ENCODE data around the gene GPR107. TPM values are rescaled to one million over a fixed set of nuclear protein-coding genes. Genes with fewer than 3 reads are reported as not detected.

Gene GPR107
- total RNA-seq, 1 donor = 19.8 TPM

DNA sequence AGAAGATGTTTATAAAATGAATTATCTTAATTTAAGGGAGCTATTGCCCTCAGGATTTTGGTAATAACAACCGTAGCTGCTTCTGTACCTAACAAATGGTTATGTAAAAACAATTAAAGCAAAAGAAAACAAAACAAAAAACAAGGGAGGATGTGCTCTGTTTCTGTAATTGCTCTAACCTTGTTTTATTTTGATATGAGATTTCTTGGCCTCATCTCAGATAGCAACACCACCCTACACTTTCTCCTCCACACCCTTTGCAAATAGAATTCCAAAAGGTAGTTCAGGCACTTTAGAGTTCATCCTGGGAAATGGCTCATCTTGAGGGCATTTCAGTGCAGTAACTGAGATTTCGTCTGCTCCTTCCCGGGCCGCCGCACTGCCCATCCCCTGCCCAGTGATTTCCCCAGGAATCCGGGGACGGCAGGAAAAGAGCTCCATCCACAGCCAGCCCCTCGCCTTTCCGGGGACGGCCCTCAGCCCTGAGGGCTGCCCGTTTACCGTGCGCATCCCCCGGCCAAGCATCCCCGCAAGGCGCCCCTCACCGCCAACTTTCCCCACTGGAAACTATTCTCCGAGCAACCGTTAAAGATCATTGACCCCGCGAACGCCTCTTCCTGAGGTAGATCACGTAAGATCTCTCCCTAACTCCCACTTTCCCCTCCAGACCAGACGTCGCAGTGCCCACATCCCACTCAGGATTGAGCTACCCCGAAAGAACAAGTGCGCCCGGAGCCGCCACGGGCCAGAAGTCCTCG lies 11.9 kb upstream of the GPR107 start:
- peak overlapping the region; percentile 89 for H3K4me3 ChIP-seq (ENCODE audit: low read length)
- H3K4me1 ChIP-seq (ENCODE audit: insufficient read depth, low read length) = peaks cover 72% of the 10 kb centered on the region

GRCh38 chr9:130042406-130042884 lies 11.3 kb upstream of the GPR107 start:
- H3K27me3 ChIP-seq (ENCODE audit: insufficient read depth, low read length) = no peaks in the 10 kb centered on the region
- no peaks in the 10 kb centered on the region for H3K9me3 ChIP-seq (ENCODE audit: low read depth, low read length)
- peak overlapping the region; percentile 89 for H3K4me3 ChIP-seq (ENCODE audit: low read length)
- peaks cover 68% of the 10 kb centered on the region for H3K4me1 ChIP-seq (ENCODE audit: insufficient read depth, low read length)

More for the DNA sequence above, 11.9 kb upstream of the GPR107 start:
- Histone ChIP-seq H3K9me3 (ENCODE audit: low read depth, low read length) (no peaks in the 10 kb centered on the region), H3K27me3 (ENCODE audit: insufficient read depth, low read length) (no peaks in the 10 kb centered on the region)

- Histone ChIP-seq H3K9me3 (ENCODE audit: low read depth, low read length) (no peaks in the 10 kb centered on the region), H3K27me3 (ENCODE audit: insufficient read depth, low read length) (no peaks in the 10 kb centered on the region), H3K4me1 (ENCODE audit: insufficient read depth, low read length) (peaks cover 63% of the 10 kb centered on the region), H3K4me3 (ENCODE audit: low read length) (peak within 1 kb of the TSS; percentile 89)
These were observed 10.6 kb upstream of the GPR107 start, which contains the start of gene FNBP1 for GRCh38 chr9:130042885-130043653. Gene FNBP1, minus strand, starts transcription at chr9:130043189. Its CDS starts 214 bp downstream, at chr9:130042975.

GRCh38 chr9:130043654-130044623 lies 9.8 kb upstream of the GPR107 start:
- peak overlapping the region; percentile 89 for H3K4me3 ChIP-seq (ENCODE audit: low read length)
- H3K27me3 ChIP-seq (ENCODE audit: insufficient read depth, low read length) = no peaks in the 10 kb centered on the region
- peaks cover 56% of the 10 kb centered on the region for H3K4me1 ChIP-seq (ENCODE audit: insufficient read depth, low read length)
- no peaks in the 10 kb centered on the region for H3K9me3 ChIP-seq (ENCODE audit: low read depth, low read length)

GRCh38 chr9:130045725-130046450 lies 7.8 kb upstream of the GPR107 start:
- Histone ChIP-seq H3K27me3 (ENCODE audit: insufficient read depth, low read length) (no peaks in the 10 kb centered on the region), H3K4me3 (ENCODE audit: low read length) (no peak overlapping the region), H3K4me1 (ENCODE audit: insufficient read depth, low read length) (peaks cover 40% of the 10 kb centered on the region), H3K9me3 (ENCODE audit: low read depth, low read length) (no peaks in the 10 kb centered on the region)

GRCh38 chr9:130049431-130050210 lies 4.1 kb upstream of the GPR107 start:
- peaks cover 51% of the 10 kb centered on the region for H3K4me1 ChIP-seq (ENCODE audit: insufficient read depth, low read length)
- no peaks in the 10 kb centered on the region for H3K9me3 ChIP-seq (ENCODE audit: low read depth, low read length)
- H3K27me3 ChIP-seq (ENCODE audit: insufficient read depth, low read length) = no peaks in the 10 kb centered on the region
- H3K4me3 ChIP-seq (ENCODE audit: low read length) = no peak overlapping the region

GRCh38 chr9:130050462-130050861 lies 3.2 kb upstream of the GPR107 start:
- no peaks in the 10 kb centered on the region for H3K27me3 ChIP-seq (ENCODE audit: insufficient read depth, low read length)
- no peak overlapping the region for H3K4me3 ChIP-seq (ENCODE audit: low read length)
- peaks cover 51% of the 10 kb centered on the region for H3K4me1 ChIP-seq (ENCODE audit: insufficient read depth, low read length)
- H3K9me3 ChIP-seq (ENCODE audit: low read depth, low read length) = no peaks in the 10 kb centered on the region

- H3K4me1 ChIP-seq (ENCODE audit: insufficient read depth, low read length) = peaks cover 41% of the 10 kb centered on the region
- no peak overlapping the region for H3K4me3 ChIP-seq (ENCODE audit: low read length)
- no peaks in the 10 kb centered on the region for H3K9me3 ChIP-seq (ENCODE audit: low read depth, low read length)
- H3K27me3 ChIP-seq (ENCODE audit: insufficient read depth, low read length) = no peaks in the 10 kb centered on the region
These were observed 1.9 kb upstream of the GPR107 start for GRCh38 chr9:130051855-130052254.

- Histone ChIP-seq H3K4me1 (ENCODE audit: insufficient read depth, low read length) (peaks cover 41% of the 10 kb centered on the region), H3K27me3 (ENCODE audit: insufficient read depth, low read length) (no peaks in the 10 kb centered on the region), H3K9me3 (ENCODE audit: low read depth, low read length) (no peaks in the 10 kb centered on the region), H3K4me3 (ENCODE audit: low read length) (peak overlapping the region; percentile 98)
These were observed 600 bp upstream of the GPR107 start for GRCh38 chr9:130053109-130053503.

GRCh38 chr9:130054325-130054786 lies 650 bp downstream of the GPR107 start:
- peaks cover 44% of the 10 kb centered on the region for H3K4me1 ChIP-seq (ENCODE audit: insufficient read depth, low read length)
- no peaks in the 10 kb centered on the region for H3K9me3 ChIP-seq (ENCODE audit: low read depth, low read length)
- H3K4me3 ChIP-seq (ENCODE audit: low read length) = peak overlapping the region; percentile 98
- no peaks in the 10 kb centered on the region for H3K27me3 ChIP-seq (ENCODE audit: insufficient read depth, low read length)

GRCh38 chr9:130054820-130055219 lies 1.1 kb downstream of the GPR107 start:
- H3K27me3 ChIP-seq (ENCODE audit: insufficient read depth, low read length) = no peaks in the 10 kb centered on the region
- no peaks in the 10 kb centered on the region for H3K9me3 ChIP-seq (ENCODE audit: low read depth, low read length)
- H3K4me3 ChIP-seq (ENCODE audit: low read length) = peak overlapping the region; percentile 98
- H3K4me1 ChIP-seq (ENCODE audit: insufficient read depth, low read length) = peaks cover 44% of the 10 kb centered on the region

GRCh38 chr9:130058154-130058553 lies 4.4 kb downstream of the GPR107 start:
- no peaks in the 10 kb centered on the region for H3K9me3 ChIP-seq (ENCODE audit: low read depth, low read length)
- peaks cover 45% of the 10 kb centered on the region for H3K4me1 ChIP-seq (ENCODE audit: insufficient read depth, low read length)
- no peak overlapping the region for H3K4me3 ChIP-seq (ENCODE audit: low read length)
- no peaks in the 10 kb centered on the region for H3K27me3 ChIP-seq (ENCODE audit: insufficient read depth, low read length)

DNA sequence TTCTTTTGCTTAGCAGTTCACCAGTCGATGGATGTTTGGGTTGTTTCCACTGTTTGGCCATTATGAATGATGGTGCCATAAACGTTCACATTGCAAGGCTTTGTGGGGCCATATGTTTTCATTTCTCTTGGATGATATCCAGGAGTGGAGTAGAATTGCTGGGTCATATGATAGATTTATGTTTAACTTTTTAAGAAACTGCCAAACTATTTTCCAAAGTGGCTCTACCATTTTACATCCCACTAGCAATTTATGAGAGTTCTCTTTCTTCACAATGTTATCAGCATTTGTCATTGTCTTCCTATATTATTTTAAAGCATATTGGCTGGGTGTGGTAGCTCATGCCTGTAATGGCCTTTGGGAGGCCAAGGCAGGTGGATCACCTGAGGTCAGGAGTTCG lies 5.2 kb downstream of the GPR107 start:
- Histone ChIP-seq H3K9me3 (ENCODE audit: low read depth, low read length) (no peaks in the 10 kb centered on the region), H3K4me3 (ENCODE audit: low read length) (no peak overlapping the region), H3K4me1 (ENCODE audit: insufficient read depth, low read length) (peaks cover 43% of the 10 kb centered on the region), H3K27me3 (ENCODE audit: insufficient read depth, low read length) (no peaks in the 10 kb centered on the region)

Measured in mononuclear cell (primary cell).